Medulla oblongata (tissue), 1 donor: ENCODE results near the gene SHF.
"Not testable (repeated sequence)": the region's sequence is repeated elsewhere in the genome, so short reads cannot be mapped to it uniquely, and the experiment has no call there.

Source experiments
- DNase-seq: peaks from one replicate; pipeline ENCODE4 v3.0.0-alpha.2; 2015; ENCODE audit errors: extremely low spot score

The SHF gene

GRCh38 chr15:45147606-45148005 is 40.2 kb downstream of the SHF start:
- no peak for DNase-seq

GRCh38 chr15:45146405-45146804 is 41.4 kb downstream of the SHF start:
- DNase-seq = no peak

- DNase-seq = no peak
Observed at GRCh38 chr15:45144775-45145174, 43.0 kb downstream of the SHF start.

GRCh38 chr15:45143946-45144345 is 43.8 kb downstream of the SHF start:
- no peak for DNase-seq

- no peak for DNase-seq
Observed at GRCh38 chr15:45143056-45143455, 44.7 kb downstream of the SHF start.

GRCh38 chr15:45141386-45141785 is 46.4 kb downstream of the SHF start:
- DNase-seq = no peak

GRCh38 chr15:45140557-45141250 is 47.1 kb downstream of the SHF start:
- DNase-seq = no peak

GRCh38 chr15:45139770-45140169 is 48.0 kb downstream of the SHF start:
- DNase-seq = no peak

GRCh38 chr15:45138814-45139765 is 48.7 kb downstream of the SHF start:
- DNase-seq = no peak

GRCh38 chr15:45137703-45138102 is 50.1 kb downstream of the SHF start:
- no peak for DNase-seq

- DNase-seq = no peak
Observed at GRCh38 chr15:45136378-45136764, 51.4 kb downstream of the SHF start.

GRCh38 chr15:45135705-45136377 is 51.9 kb downstream of the SHF start:
- not testable (repeated sequence) for DNase-seq

GRCh38 chr15:45134682-45135604 is 52.8 kb downstream of the SHF start:
- no peak for DNase-seq

- no peak for DNase-seq
Observed at GRCh38 chr15:45134046-45134445, 53.7 kb downstream of the SHF start.

- no peak for DNase-seq
Observed at GRCh38 chr15:45133561-45133920, 54.2 kb downstream of the SHF start.

GRCh38 chr15:45132844-45133560 is 54.8 kb downstream of the SHF start:
- DNase-seq = no peak

GRCh38 chr15:45131510-45131909 is 56.3 kb downstream of the SHF start:
- DNase-seq = no peak

GRCh38 chr15:45130291-45131000 is 57.3 kb downstream of the SHF start:
- no peak for DNase-seq

- DNase-seq = no peak
Observed at GRCh38 chr15:45129651-45130129, 58.1 kb downstream of the SHF start, which contains the start of the genes DUOX1 and DUOXA1. Gene DUOX1 (plus strand): TSS chr15:45129994. CDS start chr15:45131967, 1,973 bp downstream. Gene DUOXA1 (minus strand): TSS chr15:45129879. CDS start chr15:45123014, 6,865 bp downstream.
